ENCODE measurements around the gene ANKHD1.

- TF ChIP-seq, protein P1, sequence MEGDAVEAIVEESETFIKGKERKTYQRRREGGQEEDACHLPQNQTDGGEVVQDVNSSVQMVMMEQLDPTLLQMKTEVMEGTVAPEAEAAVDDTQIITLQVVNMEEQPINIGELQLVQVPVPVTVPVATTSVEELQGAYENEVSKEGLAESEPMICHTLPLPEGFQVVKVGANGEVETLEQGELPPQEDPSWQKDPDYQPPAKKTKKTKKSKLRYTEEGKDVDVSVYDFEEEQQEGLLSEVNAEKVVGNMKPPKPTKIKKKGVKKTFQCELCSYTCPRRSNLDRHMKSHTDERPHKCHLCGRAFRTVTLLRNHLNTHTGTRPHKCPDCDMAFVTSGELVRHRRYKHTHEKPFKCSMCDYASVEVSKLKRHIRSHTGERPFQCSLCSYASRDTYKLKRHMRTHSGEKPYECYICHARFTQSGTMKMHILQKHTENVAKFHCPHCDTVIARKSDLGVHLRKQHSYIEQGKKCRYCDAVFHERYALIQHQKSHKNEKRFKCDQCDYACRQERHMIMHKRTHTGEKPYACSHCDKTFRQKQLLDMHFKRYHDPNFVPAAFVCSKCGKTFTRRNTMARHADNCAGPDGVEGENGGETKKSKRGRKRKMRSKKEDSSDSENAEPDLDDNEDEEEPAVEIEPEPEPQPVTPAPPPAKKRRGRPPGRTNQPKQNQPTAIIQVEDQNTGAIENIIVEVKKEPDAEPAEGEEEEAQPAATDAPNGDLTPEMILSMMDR (IDR thresholded peaks at IDR 0.05): no peak
- no peak for TF ChIP-seq POLR2A (IDR thresholded peaks at IDR 0.05)
Measured at GRCh38 chr5:140367256-140368013, 34.2 kb upstream of the ANKHD1 start.

All from uterus (tissue), 2 donors.